Testis (tissue), 2 donors: ENCODE measurements around the gene FRMD5.

Experiments used
- CTCF ChIP-seq, 3 experiments: fragments of 450-650 bp in 2 of 3; fragments of 200-600 bp in 1 of 3; sonication (generic) in 1 of 3; IDR thresholded peaks; one replicate each; pipeline ENCODE4 v1.5.1; 2016 to 2019; ENCODE audit warnings: antibody characterized with exemption in 3 of 3, mild to moderate bottlenecking in 2 of 3, moderate library complexity in 1 of 3
- POLR2A ChIP-seq: fragments of 450-650 bp; IDR thresholded peaks from one replicate; pipeline ENCODE4 v1.6.1; 2017; ENCODE audit warnings: antibody characterized with exemption, mild to moderate bottlenecking, moderate library complexity

GRCh38 chr15:44011238-44011854, 183.7 kb downstream of the FRMD5 start:
- TF ChIP-seq POLR2A = no peak
- no peak for TF ChIP-seq CTCF (IDR thresholded peaks at IDR 0.05)
